Measurements from ENCODE around the gene TMPRSS3.

TMPRSS3 gene

DNA sequence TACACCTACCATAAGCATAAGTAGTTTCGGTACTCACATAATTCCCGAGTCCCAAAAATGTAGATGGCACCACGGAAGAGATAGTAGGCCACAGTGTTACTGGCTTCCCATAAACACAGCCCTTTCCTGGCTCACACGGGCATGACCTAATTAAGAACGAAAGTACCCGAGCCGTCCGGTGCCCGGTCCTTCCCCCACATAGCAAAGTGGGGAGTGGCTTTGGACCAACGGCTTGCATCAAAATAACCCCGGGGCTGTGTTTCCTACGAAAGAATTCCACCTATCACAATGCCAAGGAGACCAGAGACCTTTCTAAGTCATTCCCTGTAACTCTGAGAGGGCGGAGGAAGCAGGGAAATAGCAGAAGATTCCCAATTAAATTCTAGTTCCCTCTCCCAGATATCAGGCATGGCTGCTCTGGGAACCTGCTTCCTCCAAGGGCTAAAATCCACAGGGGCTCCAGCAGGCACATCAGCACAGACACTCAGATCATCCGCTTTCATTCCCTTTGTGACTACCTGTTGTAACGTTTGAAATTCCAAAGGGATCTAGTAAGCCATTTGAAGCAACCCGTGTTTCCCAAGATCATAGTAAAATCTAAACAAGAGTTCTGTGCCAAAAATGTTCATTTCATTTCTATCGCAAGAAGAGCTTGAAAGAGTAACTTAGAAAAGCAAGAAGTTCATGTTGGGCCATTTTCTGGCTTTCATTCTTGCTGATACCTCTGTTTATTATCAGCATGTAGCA lies at the start of gene TMPRSS3:
TSS of gene TMPRSS3 (minus strand) at position 148 of the 747 bp plus-strand sequence. CDS start 635 bp downstream, outside the sequence.
- DNase-seq (ENCODE audit: low spot score), result no peak

DNA sequence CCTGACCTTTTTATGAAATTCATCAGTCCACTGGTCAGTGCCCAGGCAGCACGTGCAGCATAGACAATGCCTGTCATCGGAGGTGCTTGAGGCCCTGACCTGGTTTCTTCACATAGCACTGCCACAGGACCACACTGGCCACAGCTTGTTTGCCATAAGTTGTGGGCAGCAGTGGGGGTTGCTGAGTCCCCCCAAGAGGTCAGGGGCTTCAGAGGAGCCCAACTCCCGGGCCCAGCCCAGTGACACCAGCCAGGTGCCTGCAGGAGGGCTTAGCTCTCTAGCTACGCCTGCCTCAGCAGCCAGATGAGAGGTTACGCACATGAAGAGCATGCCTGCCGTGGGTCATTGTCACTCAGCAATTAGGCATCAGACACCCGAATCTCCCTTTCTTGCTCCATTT lies 49.5 kb upstream of the TMPRSS3 start:
- DNase-seq (ENCODE audit: low spot score), result no peak

DNA sequence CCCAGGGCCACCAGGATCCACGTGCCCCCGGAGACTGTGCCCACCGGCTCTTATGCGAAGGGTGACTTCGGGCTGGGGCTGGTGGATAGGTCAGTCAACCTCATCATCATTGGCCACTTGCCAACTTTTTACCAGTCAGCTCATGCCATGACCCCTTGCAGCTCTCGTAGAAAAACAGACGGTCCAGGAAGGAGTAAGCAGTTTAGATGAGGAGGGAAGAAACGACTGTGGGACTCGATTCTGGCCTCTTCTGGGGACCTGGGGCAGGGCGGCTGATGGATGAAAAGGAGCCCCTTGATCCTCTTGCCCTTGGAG lies 48.9 kb upstream of the TMPRSS3 start:
- no peak for DNase-seq (ENCODE audit: low spot score)

DNA sequence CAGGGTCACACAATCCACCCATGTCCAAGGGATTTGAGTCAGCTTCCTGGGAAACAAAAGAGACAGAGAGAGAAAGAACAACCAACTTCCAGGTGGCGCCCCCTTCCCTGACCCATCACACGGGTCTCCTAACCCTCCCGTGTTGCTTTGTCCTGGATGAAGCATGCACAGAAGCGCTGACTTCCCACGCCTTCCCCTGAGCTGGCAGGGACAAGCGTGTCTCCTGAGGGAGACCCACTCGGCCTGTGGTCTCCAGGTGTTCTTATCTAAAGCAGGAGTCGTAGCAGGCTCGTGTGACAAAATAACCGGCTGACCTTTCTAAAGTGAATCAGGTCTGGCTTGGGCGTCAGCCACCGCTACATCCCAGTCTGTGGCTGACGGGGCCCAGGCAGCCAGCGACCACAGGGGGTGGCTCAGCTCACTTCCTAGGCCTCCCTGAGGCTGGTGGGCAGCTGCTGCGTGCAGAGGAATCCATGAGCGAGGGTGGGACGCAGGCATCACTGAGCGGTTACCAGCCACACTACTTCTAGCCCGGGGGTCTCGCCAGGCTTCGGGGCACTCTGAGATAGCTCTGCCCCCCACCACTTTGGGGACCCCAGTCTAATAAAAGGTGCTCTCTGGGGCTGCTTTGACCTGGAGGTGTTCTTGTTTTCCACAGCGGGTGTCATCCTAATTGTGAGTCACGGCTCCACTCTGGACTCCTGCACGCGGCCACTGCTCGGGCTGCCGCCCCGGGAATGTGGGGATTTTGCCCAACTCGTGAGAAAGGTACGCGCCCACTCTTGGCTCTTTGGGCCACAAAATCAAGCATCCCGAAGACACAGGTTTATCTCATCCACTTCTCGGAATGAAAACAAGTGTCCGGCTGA lies 48.3 kb upstream of the TMPRSS3 start:
- no peak for DNase-seq (ENCODE audit: low spot score)

DNA sequence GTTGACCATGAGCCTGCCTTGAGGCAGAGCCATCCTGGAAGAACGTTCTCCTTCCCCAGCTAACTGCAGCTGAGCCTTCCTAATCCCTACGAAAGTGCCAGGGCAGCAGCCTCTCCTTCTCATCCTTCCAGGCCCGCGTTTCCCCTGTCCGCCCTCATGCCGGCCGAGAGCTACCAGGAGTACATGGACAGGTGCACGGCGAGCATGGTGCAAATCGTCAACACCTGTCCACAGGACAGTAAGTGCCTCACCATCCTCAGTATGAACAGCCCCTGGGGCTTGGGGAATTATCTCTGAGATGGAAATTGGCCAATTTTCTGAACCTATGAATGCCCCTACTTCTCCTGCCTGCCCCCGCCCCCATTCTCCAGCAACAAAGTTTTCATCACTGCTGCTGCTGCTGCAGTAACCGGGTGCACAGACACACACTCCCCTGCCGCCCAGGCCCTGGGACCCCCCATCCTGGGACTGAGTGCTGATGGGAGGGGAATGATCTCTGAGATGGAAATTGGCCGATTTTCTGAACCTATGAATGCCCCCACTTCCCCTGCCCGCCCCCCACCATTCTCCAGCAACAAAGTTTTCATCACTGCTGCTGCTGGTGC lies 47.4 kb upstream of the TMPRSS3 start:
- no peak for DNase-seq (ENCODE audit: low spot score)

DNA sequence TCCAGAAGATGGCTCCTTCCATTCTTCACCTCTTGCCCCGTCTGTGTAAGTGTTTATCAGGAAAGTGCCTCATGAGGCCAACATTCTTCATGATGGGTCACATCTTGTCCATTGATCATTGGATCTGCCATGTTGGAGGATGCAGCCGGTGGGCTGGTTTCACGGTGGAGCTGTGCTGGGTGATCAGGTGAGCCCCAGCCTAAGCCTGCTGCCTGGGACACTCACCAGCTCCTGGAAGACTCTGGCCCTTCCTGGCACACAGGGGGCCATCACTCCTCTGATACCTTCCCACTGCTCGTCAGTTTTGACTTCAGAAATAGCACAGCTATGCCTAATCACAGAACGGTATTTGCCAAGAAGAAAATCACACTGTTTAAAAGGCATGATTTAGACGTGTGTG lies 46.1 kb upstream of the TMPRSS3 start:
- no peak for DNase-seq (ENCODE audit: low spot score)

DNA sequence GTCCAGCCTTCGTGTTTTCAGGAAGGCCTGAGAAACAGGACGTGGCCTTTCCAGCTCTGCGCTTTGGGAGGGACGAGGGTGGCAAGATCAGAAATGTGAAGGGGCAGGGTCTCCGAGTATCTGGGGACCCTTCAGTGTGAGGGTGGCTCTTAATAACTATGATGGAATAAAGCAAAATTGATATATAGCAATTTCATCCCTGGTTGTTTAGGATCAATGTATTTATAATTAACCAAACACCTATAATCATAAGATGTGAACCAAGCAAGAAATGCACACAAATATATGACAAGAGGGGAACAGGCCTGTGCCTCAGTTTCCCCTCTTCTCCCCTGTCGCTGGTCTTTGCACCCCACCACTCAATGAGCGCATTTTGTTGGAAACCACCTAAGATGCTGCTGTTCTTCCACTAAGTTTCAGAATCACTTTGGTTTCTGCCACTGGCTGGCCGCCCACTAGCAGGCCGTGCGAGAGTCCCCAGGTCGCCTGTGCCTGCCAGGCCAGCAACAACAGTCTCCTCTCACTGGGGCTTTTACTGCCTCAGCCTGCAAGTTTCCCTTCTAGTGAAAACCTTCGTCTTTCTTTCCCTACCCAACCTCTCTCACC lies 44.4 kb upstream of the TMPRSS3 start:
- no peak for DNase-seq (ENCODE audit: low spot score)

DNA sequence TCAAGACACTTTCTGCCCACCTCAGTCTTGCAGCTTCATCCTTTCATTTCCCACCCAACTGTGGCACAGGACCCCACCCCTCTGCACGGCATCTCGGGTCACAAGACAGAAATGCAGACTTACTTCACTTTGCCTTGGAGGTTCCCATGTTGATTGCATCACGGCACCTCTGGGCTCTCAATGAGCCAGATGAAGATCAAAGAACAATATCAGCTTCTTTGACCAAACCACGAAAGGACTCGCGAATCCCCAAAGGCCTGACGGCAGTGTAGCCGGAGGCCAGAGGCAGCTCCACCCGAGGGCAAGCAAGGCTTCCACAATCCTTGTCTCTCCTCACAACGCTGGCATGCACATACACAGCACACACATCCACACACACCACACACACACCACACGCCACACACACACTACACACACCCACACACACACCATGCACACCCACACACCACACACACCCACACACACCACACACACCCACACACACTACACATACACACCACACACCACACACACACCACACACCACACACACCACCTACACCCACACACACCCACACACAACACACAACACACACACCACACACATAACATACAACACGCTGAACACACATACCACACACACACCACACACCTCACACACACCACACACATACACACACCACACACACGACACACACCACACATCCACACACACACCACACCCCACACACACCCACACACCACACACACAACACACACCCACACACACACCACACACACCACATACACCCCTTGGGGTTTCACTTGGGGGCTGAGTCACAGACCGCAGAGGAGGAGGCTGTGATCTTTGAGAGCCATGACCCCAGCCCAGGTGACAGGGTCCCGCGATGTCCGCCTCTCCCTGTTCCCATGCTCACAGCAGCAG lies 43.7 kb upstream of the TMPRSS3 start:
- no peak for DNase-seq (ENCODE audit: low spot score)

DNA sequence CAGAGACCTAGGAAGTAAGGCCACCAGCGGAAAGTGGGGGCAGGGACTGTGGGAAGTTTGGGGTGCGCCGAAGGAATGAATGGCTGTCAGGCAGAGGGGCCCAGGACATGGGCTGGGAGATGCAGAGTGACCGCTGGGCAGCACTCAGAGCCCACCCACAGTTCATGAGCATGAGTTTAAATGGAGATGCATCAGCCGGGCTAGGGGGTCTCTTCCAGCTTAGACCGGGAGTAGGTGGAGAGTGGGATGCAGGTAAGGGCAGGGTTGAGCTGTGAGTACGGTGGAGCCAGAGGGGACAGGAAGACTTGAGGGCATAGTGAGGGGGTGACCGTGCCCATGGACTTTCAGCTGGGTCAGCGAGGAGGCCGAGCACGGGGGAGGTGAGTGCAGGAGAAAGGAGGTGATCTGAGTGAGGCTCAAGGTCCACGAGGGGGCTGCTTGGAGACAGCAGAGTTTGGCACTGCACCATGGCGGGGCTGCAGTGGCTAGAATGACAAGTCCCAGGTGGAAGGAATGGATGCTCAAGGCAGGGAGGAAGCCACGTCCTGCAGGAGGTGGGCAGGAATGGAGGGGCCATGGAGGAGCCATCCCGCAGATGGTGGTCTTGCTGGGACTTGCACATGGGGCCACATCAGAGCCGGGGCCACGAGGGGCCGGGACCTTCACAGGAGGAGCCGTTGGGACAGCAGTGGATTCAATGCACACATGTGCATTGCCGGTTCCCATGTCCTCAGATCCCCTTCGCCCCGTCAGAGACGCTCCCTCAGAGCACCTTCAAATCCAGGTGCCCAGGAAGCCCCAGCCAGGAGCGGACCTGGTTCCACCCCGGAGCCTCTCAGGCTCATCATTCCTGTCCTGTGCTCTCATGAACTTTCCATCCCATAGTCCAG lies 42.7 kb upstream of the TMPRSS3 start:
- no peak for DNase-seq (ENCODE audit: low spot score)

DNA sequence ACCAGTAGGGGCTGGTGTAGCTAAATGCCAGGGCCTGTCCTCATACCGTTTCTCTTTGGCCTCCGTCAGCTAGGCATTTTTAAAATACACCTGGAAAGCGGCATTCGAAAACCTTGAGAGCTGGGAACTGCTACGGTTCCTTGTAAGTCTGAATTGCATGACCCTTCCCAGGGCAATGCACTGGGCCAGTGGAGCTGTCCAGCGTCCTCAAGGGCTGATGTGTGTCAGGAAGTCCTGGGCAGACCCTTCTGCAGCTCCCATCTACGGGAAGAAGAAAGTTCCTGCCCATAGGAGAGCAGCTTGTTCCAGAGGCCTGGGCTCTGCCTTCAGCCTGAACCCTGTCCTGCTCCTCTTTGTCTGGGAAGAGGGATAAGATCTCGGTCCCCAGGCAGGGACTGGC lies 41.9 kb upstream of the TMPRSS3 start:
- no peak for DNase-seq (ENCODE audit: low spot score)

DNA sequence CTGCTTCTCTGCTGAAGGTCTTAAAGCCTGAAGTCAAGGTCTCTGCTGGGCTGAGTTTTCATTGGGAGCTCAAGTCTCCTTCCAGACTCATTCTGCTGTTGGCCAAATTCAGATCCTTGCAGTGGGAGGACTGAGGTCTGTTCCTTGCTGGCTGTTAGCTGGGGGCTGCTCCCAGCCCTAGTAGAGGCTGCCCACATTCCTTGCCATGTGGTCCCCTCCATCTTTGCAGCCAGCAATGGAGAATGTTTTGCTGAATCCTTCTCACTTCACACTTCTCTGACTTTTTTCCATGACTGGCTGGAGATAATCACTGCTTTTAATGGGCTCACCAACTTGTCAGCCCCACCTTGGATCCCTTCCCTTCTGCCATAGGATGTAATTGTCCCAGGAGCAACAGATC lies 41.1 kb upstream of the TMPRSS3 start:
- DNase-seq (ENCODE audit: low spot score), result no peak

DNA sequence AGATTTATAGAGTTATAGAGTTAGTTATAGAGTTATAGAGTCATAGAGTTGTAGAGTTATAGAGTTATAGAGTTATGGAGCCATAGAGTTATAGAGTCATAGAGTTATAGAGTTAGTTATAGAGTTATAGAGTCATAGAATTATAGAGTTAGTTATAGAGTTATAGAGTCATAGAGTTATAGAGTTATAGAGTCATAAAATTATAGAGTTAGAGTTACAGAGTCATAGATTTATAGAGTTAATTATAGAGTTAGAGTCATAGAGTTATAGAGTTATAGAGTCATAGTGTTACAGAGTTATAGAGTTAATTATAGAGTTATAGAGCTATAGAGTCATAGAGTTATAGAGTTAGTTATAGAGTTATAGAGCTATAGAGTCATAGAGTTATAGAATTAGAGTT lies 40.0 kb upstream of the TMPRSS3 start:
- no peak for DNase-seq (ENCODE audit: low spot score)

DNA sequence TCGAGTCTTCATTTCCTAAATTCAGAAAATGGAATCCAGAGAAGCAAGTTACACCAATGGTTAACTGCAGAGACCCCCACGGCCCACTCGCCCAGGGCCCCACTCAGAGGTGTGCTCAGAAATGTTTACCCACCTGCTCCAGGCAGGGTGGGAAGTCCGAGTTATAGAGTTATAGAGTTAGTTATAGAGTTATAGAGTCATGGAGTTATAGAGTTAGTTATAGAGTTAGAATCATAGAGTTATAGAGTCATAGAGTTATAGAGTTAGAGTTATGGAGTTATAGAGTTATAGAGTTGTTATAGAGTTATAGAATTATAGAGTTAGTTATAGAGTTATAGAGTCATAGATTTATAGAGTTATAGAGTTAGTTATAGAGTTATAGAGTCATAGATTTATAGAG lies 39.5 kb upstream of the TMPRSS3 start:
- no peak for DNase-seq (ENCODE audit: low spot score)

DNA sequence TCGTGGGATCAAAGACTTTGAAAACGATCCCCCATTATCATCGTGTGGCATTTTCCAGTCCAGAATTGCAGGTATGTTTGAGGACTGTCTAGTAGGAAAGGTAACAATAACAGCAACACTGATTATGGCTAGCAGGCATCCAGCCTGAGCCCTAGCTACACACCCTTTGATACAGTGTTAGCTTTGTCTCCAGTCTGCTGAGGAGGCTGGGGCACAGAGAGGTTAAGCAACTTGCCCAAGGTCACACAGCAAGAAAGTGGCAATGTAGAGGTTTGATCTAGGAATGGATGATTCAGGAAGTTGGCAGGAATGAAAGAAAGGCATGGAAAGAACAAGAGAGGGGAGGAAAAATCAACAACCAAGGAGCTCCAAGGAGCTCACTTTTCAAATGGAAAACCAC lies 39.0 kb upstream of the TMPRSS3 start:
- DNase-seq (ENCODE audit: low spot score), result no peak

DNA sequence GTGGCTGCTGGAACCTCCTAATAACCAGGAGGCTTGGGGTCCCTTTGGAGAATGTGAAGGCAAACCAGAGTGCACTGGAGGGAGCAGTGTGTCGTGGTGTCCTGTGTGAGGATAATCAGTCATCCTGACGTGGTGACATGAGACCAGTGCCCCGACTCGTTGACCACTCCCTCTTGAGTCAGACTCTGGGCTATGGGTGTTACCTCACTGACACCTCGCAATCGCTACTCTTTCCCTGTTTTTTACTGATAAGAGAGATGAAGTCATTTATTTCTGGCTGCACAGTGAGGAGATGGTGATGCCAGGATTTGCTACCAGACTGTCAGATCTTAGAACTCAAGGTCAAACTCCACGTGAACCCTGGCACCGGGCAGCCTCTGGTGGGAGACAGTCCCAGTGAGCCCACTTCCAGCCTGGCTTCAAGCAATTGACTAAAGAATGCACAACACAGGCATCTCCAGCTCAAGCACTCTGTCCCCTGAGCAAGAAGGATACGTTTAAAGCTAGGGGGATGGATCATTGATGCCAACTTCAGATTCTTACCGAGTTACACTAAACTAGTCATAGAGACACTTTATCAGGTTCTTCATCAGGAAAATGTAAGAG lies 38.2 kb upstream of the TMPRSS3 start:
- peak; percentile 78 for DNase-seq (ENCODE audit: low spot score)

DNA sequence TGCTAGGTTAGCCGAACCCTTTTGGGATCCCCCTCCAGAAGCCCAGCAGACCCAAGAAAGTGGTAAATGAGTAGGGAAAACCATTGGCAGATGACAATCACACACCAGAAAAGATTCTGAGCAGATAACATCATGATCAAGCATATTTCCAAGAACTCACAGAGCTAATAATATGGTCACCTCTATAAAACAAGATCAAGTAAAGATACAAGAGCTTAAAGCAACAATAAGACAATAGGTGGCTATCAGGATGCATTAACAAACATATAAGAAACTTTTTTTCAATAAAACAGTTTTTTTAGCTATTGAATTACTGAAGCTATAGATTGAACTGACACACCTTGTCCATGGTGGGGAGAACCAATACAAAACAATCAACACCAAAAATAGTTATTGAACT lies 36.8 kb upstream of the TMPRSS3 start:
- no peak for DNase-seq (ENCODE audit: low spot score)

DNA sequence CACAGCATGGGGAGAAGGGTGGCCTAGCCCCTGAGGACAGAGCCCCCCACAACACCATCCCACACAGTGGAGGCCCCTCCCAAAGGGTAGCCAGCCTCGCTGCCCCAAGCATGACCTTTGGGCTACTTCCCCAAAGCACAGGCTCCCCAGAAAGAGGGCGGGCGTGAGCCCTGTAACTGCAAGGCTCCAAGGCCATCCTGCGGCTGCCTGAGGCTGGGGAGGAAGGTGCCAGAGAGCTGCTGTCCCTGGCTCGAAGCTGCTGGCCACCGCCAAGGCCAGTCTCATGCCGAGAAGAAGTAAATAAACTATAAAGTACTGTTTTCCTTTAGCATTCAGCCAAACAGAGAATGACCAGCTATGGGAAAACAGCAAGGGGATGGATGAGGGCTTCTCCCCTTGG lies 35.3 kb upstream of the TMPRSS3 start:
- DNase-seq (ENCODE audit: low spot score), result no peak

DNA sequence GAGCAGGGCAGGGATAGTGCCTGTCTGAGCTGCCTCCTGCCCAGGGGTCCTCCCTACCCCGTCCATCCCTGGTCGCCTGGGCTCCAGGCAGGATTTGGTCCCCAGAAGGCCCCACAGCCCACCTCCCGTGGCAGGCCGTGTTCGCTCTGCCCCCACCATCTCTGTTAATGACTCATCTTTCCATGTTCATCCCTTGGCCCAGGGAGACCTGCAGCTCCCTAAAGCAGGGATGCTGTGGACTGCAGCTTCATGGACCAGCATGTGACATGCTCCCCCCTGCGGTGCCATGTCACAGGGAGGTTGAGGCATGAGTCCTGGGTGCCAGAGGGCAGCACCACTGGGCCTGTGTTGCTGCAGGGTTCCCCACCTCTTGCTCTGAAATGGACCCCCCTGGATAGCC lies 34.7 kb upstream of the TMPRSS3 start:
- no peak for DNase-seq (ENCODE audit: low spot score)

DNA sequence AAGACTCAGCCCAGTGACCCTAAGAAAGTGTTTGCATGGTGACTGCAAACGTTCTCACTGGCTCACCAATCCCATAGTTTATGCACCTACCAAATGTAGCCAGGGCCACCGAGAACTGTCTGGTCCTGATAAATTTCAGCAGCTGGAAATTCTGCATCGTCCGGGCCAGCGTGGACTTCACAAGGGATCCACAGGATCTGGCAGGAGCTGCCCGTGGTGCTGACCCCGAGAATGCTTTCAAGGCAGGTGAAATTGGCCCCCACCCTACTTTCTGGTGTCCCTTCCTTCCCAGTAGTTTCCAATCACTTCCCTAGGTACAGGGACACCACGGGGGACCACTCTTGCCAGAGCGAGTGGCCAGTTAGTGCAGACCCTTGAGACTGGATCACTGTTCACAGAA lies 34.0 kb upstream of the TMPRSS3 start:
- DNase-seq (ENCODE audit: low spot score), result no peak

DNA sequence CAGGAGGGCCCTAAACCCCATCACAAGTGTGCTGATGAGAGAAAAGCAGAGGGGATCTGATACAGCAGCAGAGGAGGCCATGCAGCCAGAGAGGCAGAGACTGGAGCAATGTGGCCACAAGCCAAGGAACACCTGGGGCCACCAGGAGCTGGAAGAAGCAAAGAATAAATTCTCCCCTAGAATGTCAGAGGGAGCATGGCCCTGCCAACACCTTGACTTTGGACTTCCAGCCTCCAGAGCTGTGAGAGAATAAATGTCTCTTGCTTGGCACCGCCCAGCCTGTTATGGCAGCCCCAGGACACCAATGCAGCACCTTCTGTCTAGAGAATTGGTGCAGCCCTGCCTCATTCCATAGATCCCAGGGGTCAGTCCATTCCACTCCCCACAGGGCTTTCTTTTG lies 33.2 kb upstream of the TMPRSS3 start:
- DNase-seq (ENCODE audit: low spot score), result no peak
